ENCODE measurements around the gene CYP2D6. TPM values are rescaled to one million over a fixed set of nuclear protein-coding genes. Genes with fewer than 3 reads are reported as not detected.

Gene CYP2D6
- total RNA-seq: 0.18 TPM in 1 of 2 replicates, not detected in the other

GRCh38 chr22:42130639-42131431 lies at the start of gene CYP2D6:
TSS of gene CYP2D6 (minus strand) at chr22:42130810. CDS start at chr22:42130791, 19 bp downstream.

DNA sequence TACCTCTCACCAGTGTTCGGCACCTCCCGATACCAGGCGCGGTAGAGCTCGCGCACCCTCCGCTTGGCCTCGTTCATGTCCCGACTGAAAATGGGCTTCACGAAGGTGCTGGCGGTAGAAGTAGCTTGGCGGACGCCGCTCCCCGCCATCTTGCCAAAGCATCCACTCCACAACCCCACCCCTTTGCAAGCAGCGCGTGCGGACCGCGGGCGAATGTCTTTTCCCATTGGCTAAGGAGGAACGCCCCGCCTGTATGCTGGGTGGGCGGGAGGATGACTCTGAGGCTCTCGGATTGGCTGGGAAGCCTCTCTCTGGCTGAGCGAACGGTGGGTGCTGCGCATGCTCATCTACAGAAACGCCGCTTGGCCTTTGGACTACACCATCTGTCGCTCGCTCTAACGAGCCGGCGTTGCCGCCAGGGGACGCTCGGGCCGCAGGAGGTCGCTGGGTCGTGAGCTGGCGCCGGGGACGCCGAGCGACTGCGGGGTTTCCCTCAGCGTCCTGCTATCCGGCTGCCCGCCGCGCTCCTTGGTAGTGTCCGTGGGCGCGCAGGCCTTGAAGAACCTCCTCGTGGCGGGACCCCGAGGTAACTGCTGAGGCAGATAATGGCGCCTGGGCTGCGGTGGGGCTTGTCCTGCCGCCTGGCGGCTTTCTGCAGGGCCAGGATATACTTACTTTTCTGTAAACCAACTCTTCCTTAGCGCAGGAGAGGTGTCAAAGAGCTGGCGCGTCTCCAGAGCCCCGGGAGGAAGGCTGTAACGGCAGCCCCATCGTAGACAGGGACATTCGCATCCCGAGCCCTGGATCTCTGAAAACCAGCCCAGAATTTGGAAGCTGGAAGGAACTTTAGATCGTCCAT lies 39.8 kb downstream of the CYP2D6 start, which contains the start of gene NDUFA6:
Gene NDUFA6, minus strand, starts transcription at position 177 of the 859 bp plus-strand sequence. Its CDS starts 28 bp downstream, at position 149.

DNA sequence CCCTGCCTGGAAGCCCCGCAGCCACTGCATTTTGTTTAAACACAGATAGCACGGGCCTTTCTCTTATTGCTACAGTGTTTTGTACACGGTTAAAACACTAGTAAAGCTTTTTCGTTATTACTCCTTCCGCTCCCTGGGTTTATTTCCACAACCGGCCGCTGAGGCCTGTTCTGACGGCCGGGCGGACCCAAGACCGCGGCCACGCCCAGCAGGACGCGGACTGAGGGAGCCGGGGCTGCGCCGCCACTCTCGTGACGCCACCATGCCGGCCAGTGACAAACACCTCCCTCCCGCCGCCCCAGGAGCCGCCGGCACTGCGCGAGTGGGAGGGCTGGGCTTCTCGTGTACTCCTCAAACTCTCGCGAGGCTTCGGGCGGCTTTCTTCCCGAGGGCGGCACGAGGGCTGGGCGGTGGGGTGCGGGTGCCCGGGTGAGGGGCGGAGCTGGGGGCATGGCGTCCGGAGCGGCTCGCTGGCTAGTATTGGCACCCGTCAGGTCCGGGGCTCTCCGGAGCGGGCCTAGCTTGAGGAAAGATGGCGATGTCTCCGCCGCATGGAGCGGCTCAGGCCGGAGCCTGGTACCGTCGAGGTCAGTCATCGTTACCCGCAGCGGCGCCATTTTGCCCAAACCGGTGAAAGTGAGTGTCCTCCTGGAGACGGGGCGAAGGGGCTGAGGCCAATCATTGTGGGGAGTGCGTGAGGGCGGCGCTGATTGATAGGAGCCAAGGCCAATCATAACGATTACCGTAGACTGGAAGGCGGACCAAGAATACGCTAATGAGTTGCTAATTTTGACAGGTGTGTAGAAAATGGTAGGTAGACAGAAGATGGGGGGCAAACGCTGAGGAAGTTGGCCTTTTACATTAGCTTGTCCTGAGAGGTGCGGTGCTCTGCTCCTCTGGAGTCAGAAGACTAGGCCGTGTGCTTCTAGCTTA lies 51.0 kb downstream of the CYP2D6 start, which contains the start of gene SMDT1:
Gene SMDT1, plus strand, starts transcription at position 382 of the 933 bp plus-strand sequence. Its CDS starts 69 bp downstream, at position 451.

Other genes starting within 250 kb of the CYP2D6 start
- not detected in 2 replicates for gene SHISA8, start 215.7 kb downstream of the CYP2D6 start, total RNA-seq
- gene TNFRSF13C, start 204.0 kb downstream of the CYP2D6 start, total RNA-seq: not detected in 2 replicates
- gene CENPM, start 183.7 kb downstream of the CYP2D6 start, total RNA-seq: 3.7 and 9.6 TPM in 2 replicates
- not detected in 2 replicates for gene SEPTIN3, start 161.4 kb downstream of the CYP2D6 start, total RNA-seq
- gene WBP2NL, start 132.0 kb downstream of the CYP2D6 start, total RNA-seq: not detected in 2 replicates
- 22.6 and 24.6 TPM in 2 replicates for gene NAGA, start 60.0 kb downstream of the CYP2D6 start, total RNA-seq
- 15.4 and 17.3 TPM in 2 replicates for gene PHETA2, start 56.6 kb downstream of the CYP2D6 start, total RNA-seq
- 0.81 and 7.8 TPM in 2 replicates for gene SMDT1, start 51.1 kb downstream of the CYP2D6 start, total RNA-seq
- gene NDUFA6, start 40.0 kb downstream of the CYP2D6 start, total RNA-seq: 37.7 and 42.4 TPM in 2 replicates
- gene TCF20, start 139.8 kb upstream of the CYP2D6 start, total RNA-seq: 14.1 and 17.8 TPM in 2 replicates